Gastroesophageal sphincter (tissue), 3 donors: ENCODE data around the gene UBIAD1.

Experiments
- POLR2A ChIP-seq, 2 donors: fragments of 450-650 bp; IDR thresholded peaks; one replicate each; pipeline ENCODE4 v1.6.1; 2017; ENCODE audit warnings: antibody characterized with exemption in 2 of 2, mild to moderate bottlenecking in 2 of 2, moderate library complexity in 1 of 2
- TF ChIP-seq, protein P1 (sequence below), 4 experiments: fragments of 200-600 bp in 2 of 4; fragments of 450-650 bp in 2 of 4; sonication (generic) in 1 of 4; IDR thresholded peaks; one replicate each; pipeline ENCODE4 v1.5.1; 2017 to 2019; ENCODE audit warnings: antibody characterized with exemption in 4 of 4, mild to moderate bottlenecking in 2 of 4, moderate library complexity in 2 of 4

DNA sequence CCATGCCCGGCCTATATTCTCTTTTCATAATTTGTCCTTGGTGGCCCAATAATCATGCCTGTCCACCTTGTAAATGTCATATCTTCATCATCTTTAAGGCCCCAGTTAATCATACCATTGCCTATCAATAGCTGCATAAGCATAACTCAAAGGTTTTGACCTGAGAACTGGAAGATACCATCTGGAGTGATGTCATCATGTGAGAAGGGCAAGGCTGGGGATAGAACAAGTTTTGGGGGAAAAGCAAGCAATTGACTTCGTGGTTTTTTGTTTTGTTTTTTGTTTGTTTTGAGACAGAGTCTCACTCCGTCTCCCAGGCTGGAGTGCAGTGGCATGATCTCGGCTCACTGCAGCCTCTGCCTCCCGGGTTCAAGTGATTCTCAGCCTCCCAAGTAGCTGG lies 6.2 kb downstream of the UBIAD1 start:
- no peak for TF ChIP-seq POLR2A (IDR thresholded peaks at IDR 0.05)
- TF ChIP-seq, protein P1, sequence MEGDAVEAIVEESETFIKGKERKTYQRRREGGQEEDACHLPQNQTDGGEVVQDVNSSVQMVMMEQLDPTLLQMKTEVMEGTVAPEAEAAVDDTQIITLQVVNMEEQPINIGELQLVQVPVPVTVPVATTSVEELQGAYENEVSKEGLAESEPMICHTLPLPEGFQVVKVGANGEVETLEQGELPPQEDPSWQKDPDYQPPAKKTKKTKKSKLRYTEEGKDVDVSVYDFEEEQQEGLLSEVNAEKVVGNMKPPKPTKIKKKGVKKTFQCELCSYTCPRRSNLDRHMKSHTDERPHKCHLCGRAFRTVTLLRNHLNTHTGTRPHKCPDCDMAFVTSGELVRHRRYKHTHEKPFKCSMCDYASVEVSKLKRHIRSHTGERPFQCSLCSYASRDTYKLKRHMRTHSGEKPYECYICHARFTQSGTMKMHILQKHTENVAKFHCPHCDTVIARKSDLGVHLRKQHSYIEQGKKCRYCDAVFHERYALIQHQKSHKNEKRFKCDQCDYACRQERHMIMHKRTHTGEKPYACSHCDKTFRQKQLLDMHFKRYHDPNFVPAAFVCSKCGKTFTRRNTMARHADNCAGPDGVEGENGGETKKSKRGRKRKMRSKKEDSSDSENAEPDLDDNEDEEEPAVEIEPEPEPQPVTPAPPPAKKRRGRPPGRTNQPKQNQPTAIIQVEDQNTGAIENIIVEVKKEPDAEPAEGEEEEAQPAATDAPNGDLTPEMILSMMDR (IDR thresholded peaks at IDR 0.05) = no peak
